K562 (cell line): ENCODE results near the gene TMEM168. TPM values are rescaled to one million over a fixed set of nuclear protein-coding genes. Genes with fewer than 3 reads are reported as not detected.

ENCODE experiments used
- ATAC-seq: fragments of 200-7000 bp; cut with Tn5 transposase; 3 replicates; pipeline ENCODE4 v1.9.1; 2020; ENCODE audit warnings: moderate library complexity
- BruUV-seq: library from RNA; stranded (reverse); fragments of 400-500 nt; replicated peaks from 2 replicates; lab custom pipeline; 2021; lab: Mats Ljungman, UMichigan
- CTCF ChIA-PET: fragments of 300-600 bp; formaldehyde crosslinking; extraction: SDS; loops from one replicate; lab custom pipeline; 2021; ENCODE audit warnings: low intra/inter-chr PET ratio; lab: Yijun Ruan, JAX
- POLR2A ChIA-PET: fragments of 300-600, 350-650 bp; sonication (Branson Sonifier 250); formaldehyde crosslinking; extraction: SDS; loops from one replicate; lab custom pipeline; 2021; ENCODE audit warnings: antibody characterized with exemption, inconsistent platforms; lab: Yijun Ruan, JAX
- DNase-seq, 4 experiments: peaks; one replicate each; pipeline versions ENCODE4 v3.0.0 to v3.0.0-alpha.2; 2011 to 2018; ENCODE audit warnings: low spot score in 3 of 4, mixed read lengths in 3 of 4; ENCODE audit errors: extremely low read depth in 1 of 4
- FAIRE-seq: peaks from 2 replicates; lab custom pipeline; 2011; peaks lifted over from hg19 to GRCh38; lab: Jason Lieb, UNC
- H2AFZ ChIP-seq: 2 replicates; pipeline ENCODE4 v1.6.0; 2011; ENCODE audit warnings: low read depth, low read length, control low read depth, inconsistent platforms
- H3K27ac ChIP-seq: fragments of 200-600 bp; 3 replicates; pipeline ENCODE4 v1.8.0; 2011; ENCODE audit warnings: low read depth, mild to moderate bottlenecking, control low read depth, inconsistent platforms, low read length, moderate library complexity, mixed read lengths; ENCODE audit errors: extremely low read depth
- H3K27me3 ChIP-seq, 2 experiments: fragments of 300-600 bp in 1 of 2; 2 replicates in 1 of 2; 3 replicates in 1 of 2; pipeline versions ENCODE4 v1.6.0 to v1.8.0; 2011; ENCODE audit warnings: inconsistent platforms in 2 of 2, low read length in 2 of 2, mild to moderate bottlenecking in 1 of 2, mixed read lengths in 1 of 2, moderate library complexity in 1 of 2; ENCODE audit not compliant: control insufficient read depth in 2 of 2, insufficient read depth in 2 of 2
- H3K36me3 ChIP-seq: fragments of 300-600 bp; 3 replicates; pipeline ENCODE4 v1.8.0; 2011; ENCODE audit warnings: mild to moderate bottlenecking, low read length, inconsistent platforms; ENCODE audit not compliant: control insufficient read depth, insufficient read depth
- H3K4me1 ChIP-seq, 2 experiments: fragments of 200-600 bp in 1 of 2; replicated peaks in 1 of 2; 2 replicates in 1 of 2; 3 replicates in 1 of 2; pipeline versions ENCODE4 v1.5.1 to v1.8.0; 2011; ENCODE audit warnings: inconsistent platforms in 2 of 2, low read length in 2 of 2, mild to moderate bottlenecking in 1 of 2, mixed read lengths in 1 of 2, moderate library complexity in 1 of 2; ENCODE audit not compliant: control insufficient read depth in 2 of 2, insufficient read depth in 2 of 2
- H3K4me2 ChIP-seq: 2 replicates; pipeline ENCODE4 v1.6.1; 2011; ENCODE audit warnings: low read length, control low read depth, inconsistent platforms, mixed read lengths; ENCODE audit not compliant: insufficient read depth
- H3K4me3 ChIP-seq: fragments of 200-600 bp; sonication (generic), shearing (Covaris generic); 2 replicates; pipeline ENCODE4 v1.5.1; 2016; ENCODE audit warnings: control low read depth, inconsistent platforms
- H3K79me2 ChIP-seq: fragments of 200-600 bp; 3 replicates; pipeline ENCODE4 v1.8.0; 2011; ENCODE audit warnings: low read length, inconsistent platforms; ENCODE audit not compliant: control insufficient read depth, insufficient read depth
- H3K9ac ChIP-seq, 2 experiments: 2 replicates each; pipeline versions ENCODE4 v1.6.0 to v1.6.1; 2011; ENCODE audit warnings: low read depth in 2 of 2, low read length in 2 of 2, control low read depth in 1 of 2, inconsistent platforms in 1 of 2, mild to moderate bottlenecking in 1 of 2, mixed read lengths in 1 of 2; ENCODE audit not compliant: insufficient read depth in 1 of 2
- H3K9me1 ChIP-seq: one replicate; pipeline ENCODE4 v1.6.0; 2011; ENCODE audit warnings: inconsistent platforms, mild to moderate bottlenecking, low read length, moderate library complexity; ENCODE audit not compliant: control insufficient read depth, insufficient read depth
- H3K9me3 ChIP-seq: replicated peaks from 2 replicates; pipeline ENCODE4 v1.5.1; 2011; ENCODE audit warnings: low read depth, low read length, inconsistent platforms; ENCODE audit not compliant: control insufficient read depth, insufficient read depth
- H4K20me1 ChIP-seq: replicated peaks from 2 replicates; pipeline ENCODE4 v1.6.1; 2011; ENCODE audit warnings: low read length, inconsistent platforms, mixed read lengths; ENCODE audit not compliant: control insufficient read depth, insufficient read depth
- DACH1 ChIP-seq: fragments of 450-650 bp; IDR thresholded peaks from 2 replicates; pipeline ENCODE4 v1.6.1; 2018; ENCODE audit not compliant: partially characterized antibody
- E2F1 ChIP-seq: sonication (generic); formaldehyde crosslinking; IDR thresholded peaks from 2 replicates; pipeline ENCODE4 v1.8.1; 2023; ENCODE audit warnings: mild to moderate bottlenecking, missing genetic modification reagents, moderate library complexity
- EP400 ChIP-seq: fragments of 450-650 bp; IDR thresholded peaks from 2 replicates; pipeline ENCODE4 v1.6.1; 2017; ENCODE audit warnings: antibody characterized with exemption, mild to moderate bottlenecking, moderate library complexity
- EWSR1 ChIP-seq: fragments of 450-650 bp; IDR thresholded peaks from 2 replicates; pipeline ENCODE4 v1.6.1; 2018; ENCODE audit warnings: borderline replicate concordance, mild to moderate bottlenecking, low read depth, moderate library complexity; ENCODE audit not compliant: partially characterized antibody
- FIP1L1 ChIP-seq: fragments of 200-400 bp; formaldehyde crosslinking; IDR thresholded peaks from 2 replicates; pipeline ENCODE4 v1.6.1; 2018; ENCODE audit warnings: mild to moderate bottlenecking, low read depth, low read length; ENCODE audit not compliant: poor library complexity, severe bottlenecking
- FOSL1 ChIP-seq: fragments of 200-800 bp; sonication (Bioruptor generic); conservative IDR thresholded peaks from 2 replicates; pipeline ENCODE4 v1.6.1; 2016; ENCODE audit warnings: missing genetic modification characterization, missing compliant biosample characterization
- HMG20B ChIP-seq: fragments of 250-450 bp; sonication (Bioruptor Pico); IDR thresholded peaks from 2 replicates; pipeline ENCODE4 v1.5.0; 2021; ENCODE audit warnings: mild to moderate bottlenecking
- HNRNPK ChIP-seq: fragments of 200-400 bp; formaldehyde crosslinking; IDR thresholded peaks from one replicate; pipeline ENCODE4 v1.6.1; 2018; ENCODE audit warnings: mild to moderate bottlenecking, low read depth, low read length; ENCODE audit not compliant: poor library complexity, severe bottlenecking
- MCM2 ChIP-seq: fragments of 450-650 bp; IDR thresholded peaks from 2 replicates; pipeline ENCODE4 v1.6.1; 2017; ENCODE audit warnings: low read depth, mild to moderate bottlenecking
- MEIS2 ChIP-seq: fragments of 450-650 bp; IDR thresholded peaks from 2 replicates; pipeline ENCODE4 v1.6.1; 2014; ENCODE audit warnings: mild to moderate bottlenecking; ENCODE audit not compliant: partially characterized antibody
- MTA2 ChIP-seq: fragments of 450-650 bp; IDR thresholded peaks from 2 replicates; pipeline ENCODE4 v1.6.1; 2016; ENCODE audit warnings: low read depth
- NEUROD1 ChIP-seq: fragments of 150-350 bp; IDR thresholded peaks from 2 replicates; pipeline ENCODE4 v1.6.1; 2014; ENCODE audit warnings: borderline replicate concordance, low read length, low read depth; ENCODE audit not compliant: partially characterized antibody
- NR3C1 ChIP-seq: sonication (generic); formaldehyde crosslinking; IDR thresholded peaks from 2 replicates; pipeline ENCODE4 v1.8.1; 2022; ENCODE audit warnings: missing genetic modification reagents
- PHTF2 ChIP-seq: fragments of 250-450 bp; sonication (Bioruptor Pico); IDR thresholded peaks from 2 replicates; pipeline ENCODE4 v1.5.0; 2021; ENCODE audit warnings: mild to moderate bottlenecking
- POLR3G ChIP-seq: IDR thresholded peaks from 2 replicates; pipeline ENCODE4 v1.6.1; 2011; ENCODE audit not compliant: insufficient read length, insufficient replicate concordance; ENCODE audit errors: extremely low read depth
- POU5F1 ChIP-seq: fragments of 150-350 bp; IDR thresholded peaks from 2 replicates; pipeline ENCODE4 v1.6.1; 2014; ENCODE audit warnings: borderline replicate concordance, low read length, low read depth, mild to moderate bottlenecking; ENCODE audit not compliant: partially characterized antibody
- SPI1 ChIP-seq: IDR thresholded peaks from 2 replicates; pipeline ENCODE4 v1.6.1; 2011; ENCODE audit warnings: low read depth, low read length, control low read depth, borderline replicate concordance
- SREBF1 ChIP-seq: fragments of 150-350 bp; IDR thresholded peaks from 2 replicates; pipeline ENCODE4 v1.6.1; 2014; ENCODE audit warnings: antibody characterized with exemption, low read depth, low read length, borderline replicate concordance
- TAF7 ChIP-seq: fragments of 450-650 bp; IDR thresholded peaks from 2 replicates; pipeline ENCODE4 v1.6.1; 2016; ENCODE audit warnings: missing genetic modification characterization, missing compliant biosample characterization
- ZNF436 ChIP-seq: fragments of 250-450, 450-650 bp; sonication (Bioruptor Pico); formaldehyde crosslinking; IDR thresholded peaks from 2 replicates; pipeline ENCODE4 v1.7.0; 2020; ENCODE audit warnings: mild to moderate bottlenecking
- ZNF764 ChIP-seq: fragments of 250-450 bp; sonication (Bioruptor Pico); IDR thresholded peaks from 2 replicates; pipeline ENCODE4 v1.4.0; 2020; ENCODE audit warnings: low read depth, mild to moderate bottlenecking, moderate library complexity
- ZSCAN32 ChIP-seq: fragments of 450-650 bp; formaldehyde crosslinking; IDR thresholded peaks from 2 replicates; pipeline ENCODE4 v1.4.0; 2020; ENCODE audit warnings: mild to moderate bottlenecking, moderate library complexity
- WGBS: fragments of 100-300 bp; shearing (Covaris generic); methylation state at CpG from one replicate; pipeline ENCODE4 v1.1.6; 2016; ENCODE audit warnings: low coverage, mixed read lengths; ENCODE audit not compliant: insufficient coverage; ENCODE audit errors: missing lambda C conversion rate; 5-methylcytosine and 5-hydroxymethylcytosine counted together
- in situ Hi-C: fragments of 300-500 bp; cut with MboI; formaldehyde crosslinking; loops from 4 replicates; pipeline ENCODE4 v1.15.0; 2018; ENCODE audit warnings: inconsistent platforms, mixed read lengths
- intact Hi-C: fragments of 100-400 bp; cut with micrococcal nuclease; formaldehyde crosslinking; loops from 2 replicates; pipeline ENCODE4 v1.14.2; 2022
- polyA plus RNA-seq, 8 experiments: library from polyadenylated mRNA; depleted of rRNA in 4 of 8; stranded (reverse) in 5 of 8; unstranded in 3 of 8; fragments of >200 nt; fragmentation: Nextera tagmentation in 2 of 8; fragmentation: Illumina TruSeq in 1 of 8; extraction: Ambion mirVana in 2 of 8; extraction: Trizol in 1 of 8; gene quantifications; 2 replicates each; pipeline versions ENCODE4 v1.2.1 to v1.2.3, GENCODE V29; 2011 to 2014; ENCODE audit warnings: inconsistent platforms in 1 of 8, missing spikeins in 1 of 8
- total RNA-seq, 7 experiments: library from RNA; depleted of rRNA in 6 of 7; stranded (reverse); fragments of >200 nt in 6 of 7; fragmentation: Illumina TruSeq in 2 of 7; extraction: Trizol in 2 of 7; gene quantifications; 2 replicates each; pipeline versions ENCODE4 v1.2.1 to v1.2.3, GENCODE V29; 2011 to 2021; ENCODE audit warnings: low replicate concordance in 1 of 7
- TF ChIP-seq, protein P1 (sequence below): sonication (generic); formaldehyde crosslinking; IDR thresholded peaks from 2 replicates; pipeline ENCODE4 v1.8.0; 2022; ENCODE audit warnings: mild to moderate bottlenecking, missing genetic modification reagents

The TMEM168 gene
- total and polyA plus RNA-seq, 9 of the 15 experiments (the other 6 are each of a cell fraction or from before 2014, with no cell fraction given) = 19.7 to 50.7 (median 25.4) TPM

DNA sequence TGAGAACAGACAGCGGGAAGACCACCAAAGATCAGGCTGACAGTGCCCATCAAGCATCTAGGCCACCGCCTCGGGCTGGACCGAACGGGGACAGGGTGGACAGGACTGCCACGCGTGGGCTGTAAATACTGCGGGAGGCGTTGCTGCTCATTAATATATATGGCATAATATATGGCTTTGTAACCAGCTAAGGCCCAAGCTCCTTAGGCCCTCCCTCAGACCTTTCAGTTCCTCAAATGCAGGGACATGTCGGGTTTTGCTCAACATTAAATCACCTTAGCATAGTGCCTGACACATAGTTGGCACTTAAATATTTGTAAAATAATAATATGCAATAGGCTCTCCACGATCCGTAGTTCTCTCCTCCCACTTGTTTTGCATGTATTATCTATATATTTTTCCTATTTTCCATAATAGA is 402 bp upstream of the TMEM168 start:
- Histone ChIP-seq H3K4me1 (peaks cover 8 to 18% of the 10 kb centered on the region in 2 experiments), H4K20me1 (no peaks in the 10 kb centered on the region), H3K27me3 (no peaks in the 10 kb centered on the region), H3K4me3 (peak overlapping the region; percentile 64), H3K9me1 (no peaks in the 10 kb centered on the region), H3K9me3 (no peaks in the 10 kb centered on the region), H3K4me2 (peak overlapping the region; percentile 90), H2AFZ (peak overlapping the region; percentile 100), H3K9ac (peak overlapping the region; percentile 93 to 99), H3K36me3 (no peaks in the 10 kb centered on the region), H3K79me2 (peaks cover 37% of the 10 kb centered on the region), H3K27ac (peak overlapping the region; percentile 94)
- ChIA-PET CTCF (no interaction called here), POLR2A (interaction anchor here (0.9 to 2.5 kb wide), 5 partner anchors 8 to 38 kb away, joined by 3 to 14 read pairs (median 5); no protein-coding TSS in a partner anchor)
- ATAC-seq = peak; percentile 41; the same call in 2 of the 3 replicates
- intact Hi-C loops (loop anchor here (2.0 to 5.0 kb wide), 3 partner anchors 78 to 218 kb away; a partner anchor contains a TSS), in situ Hi-C loops (no loop called here)
- 25% methylated on average over 12 of the region's 12 CpGs for WGBS
- no peak for FAIRE-seq
- no TSS peak for BruUV-seq
- DNase-seq = no peak
- TF ChIP-seq MTA2 (no peak), EP400 (no peak), NEUROD1 (no peak), PHTF2 (CRISPR knock-in tag) (no peak), NR3C1 (CRISPR knock-in tag) (no peak), E2F1 (CRISPR knock-in tag) (no peak), SREBF1 (no peak), EWSR1 (no peak), DACH1 (no peak), ZNF436 (CRISPR knock-in tag) (no peak), FOSL1 (tag) (no peak), SPI1 (peak; percentile 82), POLR3G (no peak), HMG20B (CRISPR knock-in tag) (no peak), ZSCAN32 (no peak), MEIS2 (peak; percentile 64), FIP1L1 (peak; percentile 11), POU5F1 (no peak), MCM2 (no peak), HNRNPK (no peak), ZNF764 (CRISPR knock-in tag) (no peak), TAF7 (tag) (no peak)
- TF ChIP-seq, protein P1, sequence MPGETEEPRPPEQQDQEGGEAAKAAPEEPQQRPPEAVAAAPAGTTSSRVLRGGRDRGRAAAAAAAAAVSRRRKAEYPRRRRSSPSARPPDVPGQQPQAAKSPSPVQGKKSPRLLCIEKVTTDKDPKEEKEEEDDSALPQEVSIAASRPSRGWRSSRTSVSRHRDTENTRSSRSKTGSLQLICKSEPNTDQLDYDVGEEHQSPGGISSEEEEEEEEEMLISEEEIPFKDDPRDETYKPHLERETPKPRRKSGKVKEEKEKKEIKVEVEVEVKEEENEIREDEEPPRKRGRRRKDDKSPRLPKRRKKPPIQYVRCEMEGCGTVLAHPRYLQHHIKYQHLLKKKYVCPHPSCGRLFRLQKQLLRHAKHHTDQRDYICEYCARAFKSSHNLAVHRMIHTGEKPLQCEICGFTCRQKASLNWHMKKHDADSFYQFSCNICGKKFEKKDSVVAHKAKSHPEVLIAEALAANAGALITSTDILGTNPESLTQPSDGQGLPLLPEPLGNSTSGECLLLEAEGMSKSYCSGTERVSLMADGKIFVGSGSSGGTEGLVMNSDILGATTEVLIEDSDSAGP = no peak
